Esophagus muscularis mucosa (tissue), 4 donors: ENCODE measurements around the gene PCDHGA7. TPM values are rescaled to one million over a fixed set of nuclear protein-coding genes. Genes with fewer than 3 reads are reported as not detected.
A peak's percentile ranks its signal among the peaks of the same experiment; 100 is the strongest.
"Not testable (repeated sequence)": the region's sequence is repeated elsewhere in the genome, so short reads cannot be mapped to it uniquely, and the experiment has no call there.

Source experiments
- DNase-seq: peaks from one replicate; pipeline ENCODE4 v3.0.0-alpha.2; 2017; ENCODE audit errors: extremely low spot score
- H3K27ac ChIP-seq, 4 donors: fragments of 200-600 bp; sonication (generic); replicated peaks in 1 of 4; 1 replicate in 3 of 4; 2 replicates in 1 of 4; pipeline ENCODE4 v1.5.1; 2016 to 2019; ENCODE audit warnings: mild to moderate bottlenecking in 1 of 4
- H3K27me3 ChIP-seq, 4 donors: fragments of 200-600 bp; sonication (generic); one replicate each; pipeline versions ENCODE4 v1.5.1 to v1.6.0; 2016 to 2019
- H3K36me3 ChIP-seq, 4 donors: fragments of 200-600 bp; sonication (generic); one replicate each; pipeline ENCODE4 v1.5.1; 2016 to 2019
- H3K4me1 ChIP-seq, 4 donors: fragments of 200-600 bp; sonication (generic); one replicate each; pipeline ENCODE4 v1.5.1; 2016 to 2019
- H3K4me3 ChIP-seq, 4 donors: fragments of 200-600 bp; sonication (generic); 1 replicate in 2 of 4; 2 replicates in 2 of 4; pipeline ENCODE4 v1.5.1; 2016 to 2019; ENCODE audit warnings: mild to moderate bottlenecking in 4 of 4, moderate library complexity in 1 of 4
- H3K9me3 ChIP-seq, 4 donors: fragments of 200-600 bp; sonication (generic); 1 replicate in 3 of 4; 2 replicates in 1 of 4; pipeline ENCODE4 v1.5.1; 2016 to 2019
- CTCF ChIP-seq, 3 experiments: fragments of 200-600 bp in 2 of 3; fragments of 450-650 bp in 1 of 3; sonication (generic) in 2 of 3; IDR thresholded peaks; one replicate each; pipeline ENCODE4 v1.5.1; 2017 to 2019; ENCODE audit warnings: antibody characterized with exemption in 3 of 3, mild to moderate bottlenecking in 2 of 3, moderate library complexity in 1 of 3
- EP300 ChIP-seq: sonication (generic); formaldehyde crosslinking; IDR thresholded peaks from one replicate; pipeline ENCODE4 v1.6.1; 2017; ENCODE audit warnings: antibody characterized with exemption
- POLR2A ChIP-seq: fragments of 450-650 bp; IDR thresholded peaks from one replicate; pipeline ENCODE4 v1.6.1; 2017; ENCODE audit warnings: antibody characterized with exemption, moderate library complexity, mild to moderate bottlenecking, low read depth
- POLR2AphosphoS5 ChIP-seq, 2 donors: sonication (generic); formaldehyde crosslinking; IDR thresholded peaks; one replicate each; pipeline ENCODE4 v1.6.1; 2017; ENCODE audit warnings: antibody characterized with exemption in 2 of 2
- WGBS: methylation state at CpG from one replicate; pipeline ENCODE4 v1.1.5; 2018; 5-methylcytosine and 5-hydroxymethylcytosine counted together
- intact Hi-C: fragments of 100-400 bp; cut with DNase I; formaldehyde crosslinking; loops from one replicate; pipeline ENCODE4 v1.15.1; 2023
- total RNA-seq, 4 donors: library from RNA; depleted of rRNA; stranded (reverse); fragments of >200 nt; gene quantifications; one replicate each; pipeline versions ENCODE4 v1.1.0 to v1.2.1, GENCODE V29; 2016

Gene PCDHGA7
- total RNA-seq, 4 donors from 2014 or later, result 4.3 to 9.1 (median 6.4) TPM

- H3K4me1 ChIP-seq, result peaks cover 0 to 7% (median 0%) of the 10 kb centered on the region in 4 donors
- H3K27ac ChIP-seq, result no peak overlapping the region
- H3K9me3 ChIP-seq, result peaks cover 18 to 99% (median 99%) of the 10 kb centered on the region in 4 donors
- DNase-seq, result no peak
- no peak overlapping the region for H3K4me3 ChIP-seq
- H3K27me3 ChIP-seq, result no peaks in the 10 kb centered on the region
- TF ChIP-seq EP300 (no peak), POLR2A (no peak), CTCF (IDR thresholded peaks at IDR 0.05) (no peak), POLR2AphosphoS5 (IDR thresholded peaks at IDR 0.05) (no peak)
- H3K36me3 ChIP-seq, result no peaks in the 10 kb centered on the region
- intact Hi-C loops, result no loop called here
- 42% methylated on average over 62 of the region's 69 CpGs for WGBS
Observed at GRCh38 chr5:141371572-141372475, 10.7 kb upstream of the PCDHGA7 start.

GRCh38 chr5:141373673-141374317 lies 8.7 kb upstream of the PCDHGA7 start, which contains the start of gene PCDHGA6:
TSS of gene PCDHGA6 (plus strand) at chr5:141373891. CDS start at chr5:141374084, 193 bp downstream.
- Histone ChIP-seq H3K36me3 (no peaks in the 10 kb centered on the region), H3K27me3 (no peaks in the 10 kb centered on the region), H3K27ac (no peak within 1 kb of the TSS), H3K4me1 (peaks cover 0 to 7% (median 0%) of the 10 kb centered on the region in 4 donors), H3K9me3 (peaks cover 18 to 100% (median 99%) of the 10 kb centered on the region in 4 donors), H3K4me3 (peak within 1 kb of the TSS; percentile 22 to 44 (median 30))
- no peak for DNase-seq
- peak; percentile 17 to 27 (median 24) for TF ChIP-seq CTCF (IDR thresholded peaks at IDR 0.05)
- TF ChIP-seq POLR2A, result no peak
- 12% methylated on average over 27 of the region's 27 CpGs for WGBS
- intact Hi-C loops, result no loop called here

GRCh38 chr5:141374627-141375026 lies 7.9 kb upstream of the PCDHGA7 start:
- no peaks in the 10 kb centered on the region for H3K27me3 ChIP-seq
- WGBS, result 72% methylated on average over 6 of the region's 14 CpGs
- H3K4me1 ChIP-seq, result peaks cover 0 to 7% (median 0%) of the 10 kb centered on the region in 4 donors
- DNase-seq, result no peak
- intact Hi-C loops, result no loop called here
- H3K36me3 ChIP-seq, result no peaks in the 10 kb centered on the region
- peak overlapping the region in 3 of 4 donors; percentile 22 to 44 (median 32) for H3K4me3 ChIP-seq
- TF ChIP-seq CTCF (IDR thresholded peaks at IDR 0.05) (no peak), POLR2AphosphoS5 (IDR thresholded peaks at IDR 0.05) (no peak), EP300 (no peak), POLR2A (no peak)
- H3K9me3 ChIP-seq, result peaks cover 18 to 99% (median 98%) of the 10 kb centered on the region in 4 donors
- H3K27ac ChIP-seq, result no peak overlapping the region

GRCh38 chr5:141375444-141376155 lies 6.9 kb upstream of the PCDHGA7 start:
- H3K36me3 ChIP-seq, H3K4me1 ChIP-seq, H3K4me3 ChIP-seq, H3K27ac ChIP-seq, DNase-seq, intact Hi-C loops, H3K27me3 ChIP-seq: not testable (repeated sequence)
- WGBS, result 40% methylated on average over 12 of the region's 48 CpGs
- peaks cover 14 to 99% (median 96%) of the 10 kb centered on the region in 4 donors for H3K9me3 ChIP-seq
